Osteocyte (in vitro differentiated cells): Measurements from ENCODE around the gene FBXO10. TPM values are rescaled to one million over a fixed set of nuclear protein-coding genes. Genes with fewer than 3 reads are reported as not detected.
"Not testable (repeated sequence)": the region's sequence is repeated elsewhere in the genome, so short reads cannot be mapped to it uniquely, and the experiment has no call there.

Source experiments
- DNase-seq: peaks from one replicate; pipeline ENCODE4 v3.0.0; 2021; ENCODE audit warnings: mixed read lengths; ENCODE audit not compliant: unreplicated experiment; ENCODE audit errors: extremely low spot score
- H3K27ac Mint-ChIP-seq: one replicate; pipeline ENCODE4 v1.8.0; 2021; ENCODE audit warnings: mild to moderate bottlenecking, mixed read lengths; ENCODE audit not compliant: unreplicated experiment
- H3K27me3 Mint-ChIP-seq: one replicate; pipeline ENCODE4 v1.8.0; 2021; ENCODE audit warnings: mixed read lengths; ENCODE audit not compliant: unreplicated experiment
- H3K36me3 Mint-ChIP-seq: one replicate; pipeline ENCODE4 v1.8.0; 2021; ENCODE audit warnings: mixed read lengths; ENCODE audit not compliant: unreplicated experiment
- H3K4me1 Mint-ChIP-seq: one replicate; pipeline ENCODE4 v1.8.0; 2021; ENCODE audit warnings: mixed read lengths; ENCODE audit not compliant: unreplicated experiment
- H3K4me3 Mint-ChIP-seq: one replicate; pipeline ENCODE4 v1.8.0; 2021; ENCODE audit warnings: mild to moderate bottlenecking, moderate library complexity, mixed read lengths; ENCODE audit not compliant: unreplicated experiment
- H3K9me3 Mint-ChIP-seq: one replicate; pipeline ENCODE4 v1.8.0; 2021; ENCODE audit warnings: mixed read lengths; ENCODE audit not compliant: unreplicated experiment
- CTCF ChIP-seq: fragments of 200-600 bp; sonication (generic); IDR thresholded peaks from 2 replicates; pipeline ENCODE4 v1.5.0; 2021; ENCODE audit warnings: antibody characterized with exemption, mild to moderate bottlenecking, moderate library complexity
- total RNA-seq: library from RNA; stranded (reverse); gene quantifications from 2 replicates; pipeline ENCODE4 v1.2.1, GENCODE V29; 2021

Gene FBXO10
- total RNA-seq, 1 donor from 2014 or later, result 21.0 TPM

- Mint-ChIP-seq H3K4me1 (peaks cover 7% of the 10 kb centered on the region), H3K9me3 (no peaks in the 10 kb centered on the region), H3K36me3 (peaks cover 21% of the 10 kb centered on the region), H3K27ac (no peak overlapping the region), H3K4me3 (no peak overlapping the region), H3K27me3 (no peaks in the 10 kb centered on the region)
- no peak for DNase-seq
- no peak for TF ChIP-seq CTCF
These were observed 84.2 kb downstream of the FBXO10 start for GRCh38 chr9:37491939-37492338.

GRCh38 chr9:37486616-37487548, 89.3 kb downstream of the FBXO10 start:
- Mint-ChIP-seq H3K36me3 (peaks cover 9% of the 10 kb centered on the region), H3K27ac (peak overlapping the region; percentile 75), H3K9me3 (no peaks in the 10 kb centered on the region)

GRCh38 chr9:37486256-37486615, 89.9 kb downstream of the FBXO10 start:
- H3K4me1 Mint-ChIP-seq, result peaks cover 25% of the 10 kb centered on the region
- H3K9me3 Mint-ChIP-seq, result no peaks in the 10 kb centered on the region
- peak overlapping the region; percentile 75 for H3K27ac Mint-ChIP-seq
- no peak for DNase-seq
- no peak for TF ChIP-seq CTCF
- H3K4me3 Mint-ChIP-seq, result peak overlapping the region; percentile 89
- H3K36me3 Mint-ChIP-seq, result peaks cover 9% of the 10 kb centered on the region
- H3K27me3 Mint-ChIP-seq, result no peaks in the 10 kb centered on the region

More at GRCh38 chr9:37486616-37487548, 89.3 kb downstream of the FBXO10 start:
- TF ChIP-seq CTCF, result no peak
- H3K4me1 Mint-ChIP-seq, result peaks cover 25% of the 10 kb centered on the region
- peak overlapping the region; percentile 89 for H3K4me3 Mint-ChIP-seq
- H3K27me3 Mint-ChIP-seq, result no peaks in the 10 kb centered on the region
- no peak for DNase-seq

GRCh38 chr9:37485389-37486255, 90.6 kb downstream of the FBXO10 start, which contains the start of gene POLR1E:
POLR1E (plus strand) TSS chr9:37485948; CDS start chr9:37486048, 100 bp downstream.
- Mint-ChIP-seq H3K4me3 (peak within 1 kb of the TSS; percentile 89), H3K36me3 (peaks cover 7% of the 10 kb centered on the region), H3K4me1 (peaks cover 25% of the 10 kb centered on the region), H3K27me3 (no peaks in the 10 kb centered on the region), H3K27ac (peak within 1 kb of the TSS; percentile 84), H3K9me3 (no peaks in the 10 kb centered on the region)
- DNase-seq, result peak; percentile 97
- TF ChIP-seq CTCF, result no peak

GRCh38 chr9:37480759-37481158, 95.4 kb downstream of the FBXO10 start:
- DNase-seq, result no peak
- Mint-ChIP-seq H3K27ac (no peak overlapping the region), H3K4me1 (peaks cover 8% of the 10 kb centered on the region), H3K27me3 (peaks cover 16% of the 10 kb centered on the region), H3K36me3 (peaks cover 2% of the 10 kb centered on the region), H3K4me3 (no peak overlapping the region), H3K9me3 (no peaks in the 10 kb centered on the region)
- TF ChIP-seq CTCF, result no peak

- H3K9me3 Mint-ChIP-seq, H3K4me1 Mint-ChIP-seq, H3K4me3 Mint-ChIP-seq, H3K36me3 Mint-ChIP-seq, H3K27ac Mint-ChIP-seq, DNase-seq: not testable (repeated sequence)
- H3K27me3 Mint-ChIP-seq, result peaks cover 16% of the 10 kb centered on the region
These were observed 98.1 kb downstream of the FBXO10 start for GRCh38 chr9:37477987-37478619.

- not testable (repeated sequence) for H3K27ac Mint-ChIP-seq, H3K36me3 Mint-ChIP-seq, H3K9me3 Mint-ChIP-seq, H3K4me3 Mint-ChIP-seq, H3K4me1 Mint-ChIP-seq, DNase-seq
- H3K27me3 Mint-ChIP-seq, result peaks cover 16% of the 10 kb centered on the region
These were observed 98.7 kb downstream of the FBXO10 start for GRCh38 chr9:37477443-37477842.
